HepG2 (cell line): ENCODE data around the gene IQCH.

Experiments used
- ARNTL ChIP-seq: sonication (generic); formaldehyde crosslinking; IDR thresholded peaks from 2 replicates; pipeline ENCODE4 v1.4.0; 2020; ENCODE audit warnings: mild to moderate bottlenecking, missing genetic modification reagents
- CHD4 ChIP-seq: fragments of 200-600 bp; sonication (generic); IDR thresholded peaks from 2 replicates; pipeline ENCODE4 v1.7.0; 2017; ENCODE audit warnings: mild to moderate bottlenecking, low read length, borderline replicate concordance
- CTCF ChIP-seq: sonication (generic); formaldehyde crosslinking; IDR thresholded peaks from 2 replicates; pipeline ENCODE4 v1.5.0; 2020; ENCODE audit warnings: mild to moderate bottlenecking, missing genetic modification reagents, moderate library complexity
- GABPA ChIP-seq, 2 experiments: IDR thresholded peaks; 2 replicates each; pipeline ENCODE4 v1.6.1; 2011 to 2016; ENCODE audit warnings: low read depth in 2 of 2, low read length in 1 of 2, missing biosample characterization in 1 of 2, missing genetic modification characterization in 1 of 2
- GLMP ChIP-seq: sonication (generic); formaldehyde crosslinking; IDR thresholded peaks from 2 replicates; pipeline ENCODE4 v1.9.0; 2021; ENCODE audit warnings: missing genetic modification reagents, mild to moderate bottlenecking, borderline replicate concordance
- GTF2F1 ChIP-seq: fragments of 150-350 bp; IDR thresholded peaks from 2 replicates; pipeline ENCODE4 v1.6.1; 2014; ENCODE audit warnings: low read length
- MAFK ChIP-seq, 2 experiments: IDR thresholded peaks in 1 of 2; conservative IDR thresholded peaks in 1 of 2; 2 replicates each; pipeline ENCODE4 v1.6.1; 2011; ENCODE audit warnings: improper control_type of control experiment in 2 of 2, low read length in 2 of 2
- POLR2A ChIP-seq, 2 experiments: IDR thresholded peaks; 2 replicates each; pipeline ENCODE4 v1.6.1; 2011; ENCODE audit warnings: low read depth in 2 of 2, low read length in 2 of 2, mild to moderate bottlenecking in 1 of 2, moderate library complexity in 1 of 2; ENCODE audit not compliant: insufficient read depth in 1 of 2
- SP4 ChIP-seq: sonication (generic); formaldehyde crosslinking; IDR thresholded peaks from 2 replicates; pipeline ENCODE4 v1.8.1; 2023; ENCODE audit warnings: mild to moderate bottlenecking, missing genetic modification reagents
- SRF ChIP-seq: IDR thresholded peaks from 2 replicates; pipeline ENCODE4 v1.6.1; 2011; ENCODE audit warnings: mild to moderate bottlenecking, low read depth, low read length, moderate library complexity
- XBP1 ChIP-seq: sonication (generic); formaldehyde crosslinking; IDR thresholded peaks from 2 replicates; pipeline ENCODE4 v1.5.0; 2020; ENCODE audit warnings: missing genetic modification reagents
- ZBTB8A ChIP-seq: sonication (generic); formaldehyde crosslinking; IDR thresholded peaks from 2 replicates; pipeline ENCODE4 v1.4.0; 2020; ENCODE audit warnings: mild to moderate bottlenecking, low read depth, missing genetic modification reagents, borderline replicate concordance
- ZNF333 ChIP-seq: sonication (generic); formaldehyde crosslinking; IDR thresholded peaks from 2 replicates; pipeline ENCODE4 v1.4.0; 2020; ENCODE audit warnings: mild to moderate bottlenecking, missing genetic modification reagents, borderline replicate concordance
- ZNF766 ChIP-seq: sonication (generic); formaldehyde crosslinking; IDR thresholded peaks from 2 replicates; pipeline ENCODE4 v1.5.0; 2020; ENCODE audit warnings: missing genetic modification reagents, borderline replicate concordance

- TF ChIP-seq ZNF333 (no peak), SRF (no peak), ZBTB8A (CRISPR knock-in tag) (no peak), XBP1 (CRISPR knock-in tag) (no peak), GTF2F1 (no peak), POLR2A (IDR thresholded peaks at IDR 0.05; ENCODE audit: insufficient read depth in 1 of 2, low read depth in 2 of 2, low read length in 2 of 2) (no peak), GABPA (IDR thresholded peaks at IDR 0.05; ENCODE audit: low read depth, low read length) (no peak), GABPA (CRISPR knock-in tag; IDR thresholded peaks at IDR 0.05; ENCODE audit: low read depth) (no peak), GLMP (no peak), ARNTL (CRISPR knock-in tag) (no peak), CHD4 (no peak), MAFK (conservative IDR thresholded peaks at IDR 0.05 in 1 of 2, IDR thresholded peaks at IDR 0.05 in 1 of 2; ENCODE audit: low read length in 2 of 2) (no peak), CTCF (CRISPR knock-in tag) (no peak), ZNF766 (CRISPR knock-in tag) (no peak), SP4 (CRISPR knock-in tag) (no peak)
These were observed 80.4 kb downstream of the IQCH start for GRCh38 chr15:67335026-67335425.
